GM23248 (cell line): Measurements from ENCODE around the gene KRT23. TPM values are rescaled to one million over a fixed set of nuclear protein-coding genes. Genes with fewer than 3 reads are reported as not detected.

Experiments
- DNase-seq: peaks from one replicate; pipeline ENCODE4 v3.0.0-alpha.2; 2015
- H2AFZ ChIP-seq: fragments of 200-600 bp; sonication (generic); 2 replicates; pipeline ENCODE4 v1.6.1; 2016; ENCODE audit warnings: antibody characterized with exemption
- H3F3A ChIP-seq: fragments of 200-600 bp; sonication (generic); 2 replicates; pipeline ENCODE4 v1.6.1; 2016; ENCODE audit warnings: mild to moderate bottlenecking, antibody characterized with exemption, mixed run types; ENCODE audit not compliant: insufficient read depth
- H3K27ac ChIP-seq: fragments of 200-600 bp; sonication (generic); 2 replicates; pipeline ENCODE4 v1.5.1; 2016; ENCODE audit warnings: mild to moderate bottlenecking
- H3K27me3 ChIP-seq: fragments of 200-600 bp; sonication (generic); replicated peaks from 2 replicates; pipeline ENCODE4 v1.6.1; 2016; ENCODE audit warnings: mild to moderate bottlenecking; ENCODE audit not compliant: insufficient read depth
- H3K36me3 ChIP-seq: fragments of 200-600 bp; sonication (generic); 2 replicates; pipeline ENCODE4 v1.6.1; 2016; ENCODE audit warnings: low read depth, mild to moderate bottlenecking
- H3K4me1 ChIP-seq: fragments of 200-600 bp; sonication (generic); 2 replicates; pipeline ENCODE4 v1.6.1; 2016; ENCODE audit warnings: mild to moderate bottlenecking; ENCODE audit not compliant: insufficient read depth
- H3K4me2 ChIP-seq: fragments of 200-600 bp; sonication (generic); one replicate; pipeline ENCODE4 v1.6.1; 2016; ENCODE audit warnings: mild to moderate bottlenecking; ENCODE audit not compliant: unreplicated experiment
- H3K4me3 ChIP-seq: fragments of 200-600 bp; sonication (generic); 2 replicates; pipeline ENCODE4 v1.5.1; 2016; ENCODE audit warnings: mild to moderate bottlenecking
- H3K79me2 ChIP-seq: fragments of 200-600 bp; sonication (generic); 2 replicates; pipeline ENCODE4 v1.6.1; 2016; ENCODE audit warnings: mild to moderate bottlenecking; ENCODE audit not compliant: insufficient read depth
- H3K9ac ChIP-seq: fragments of 200-600 bp; sonication (generic); 2 replicates; pipeline ENCODE4 v1.6.1; 2016; ENCODE audit warnings: mild to moderate bottlenecking
- H3K9me2 ChIP-seq: fragments of 200-600 bp; sonication (generic); 2 replicates; pipeline ENCODE4 v1.6.1; 2016; ENCODE audit warnings: mixed run types, mild to moderate bottlenecking, moderate library complexity; ENCODE audit not compliant: insufficient read depth
- H3K9me3 ChIP-seq: fragments of 200-600 bp; sonication (generic); one replicate; pipeline ENCODE4 v1.6.1; 2017; ENCODE audit warnings: low read depth
- H4K20me1 ChIP-seq: fragments of 200-600 bp; sonication (generic); 2 replicates; pipeline ENCODE4 v1.6.0; 2016; ENCODE audit not compliant: insufficient read depth
- EZH2 ChIP-seq: fragments of 200-600 bp; sonication (generic); IDR thresholded peaks from 2 replicates; pipeline ENCODE4 v1.6.1; 2018; ENCODE audit warnings: antibody characterized with exemption, mild to moderate bottlenecking; ENCODE audit not compliant: insufficient read depth, poor library complexity, severe bottlenecking
- EZH2phosphoT487 ChIP-seq: fragments of 200-600 bp; sonication (generic); IDR thresholded peaks from 2 replicates; pipeline ENCODE4 v1.6.1; 2018; ENCODE audit warnings: antibody characterized with exemption, moderate library complexity, mild to moderate bottlenecking, low read depth; ENCODE audit not compliant: insufficient read depth
- WGBS, 2 experiments: methylation state at CpG; one replicate each; pipeline ENCODE4 v1.1.6; 2015 to 2017; ENCODE audit warnings: low lambda C conversion rate in 2 of 2, low coverage in 1 of 2; ENCODE audit errors: missing lambda C conversion rate in 2 of 2; 5-methylcytosine and 5-hydroxymethylcytosine counted together
- in situ Hi-C: fragments of 300-500 bp; cut with MboI; formaldehyde crosslinking; loops from 2 replicates; pipeline ENCODE4 v1.15.0; 2020
- polyA plus RNA-seq: library from polyadenylated mRNA; unstranded; fragments of >200 nt; fragmentation: Nextera tagmentation; extraction: Ambion mirVana; gene quantifications from 2 replicates; pipeline ENCODE4 v1.2.1, GENCODE V29; 2016
- total RNA-seq: library from RNA; depleted of rRNA; stranded (reverse); fragments of >200 nt; shearing (Covaris generic); gene quantifications from 2 replicates; pipeline ENCODE4 v1.2.3, GENCODE V29; 2014; rRNA removed

The KRT23 gene
- not detected in 2 replicates for total RNA-seq
- 0.13 TPM in 1 of 2 replicates, not detected in the other for polyA plus RNA-seq

- H2AFZ ChIP-seq = peak within 1 kb of the TSS; percentile 48
Observed at GRCh38 chr17:40937384-40937819, at the start of gene KRT23. Gene KRT23, minus strand, starts transcription at chr17:40937646. Its CDS starts 1,043 bp downstream, at chr17:40936603.

DNA sequence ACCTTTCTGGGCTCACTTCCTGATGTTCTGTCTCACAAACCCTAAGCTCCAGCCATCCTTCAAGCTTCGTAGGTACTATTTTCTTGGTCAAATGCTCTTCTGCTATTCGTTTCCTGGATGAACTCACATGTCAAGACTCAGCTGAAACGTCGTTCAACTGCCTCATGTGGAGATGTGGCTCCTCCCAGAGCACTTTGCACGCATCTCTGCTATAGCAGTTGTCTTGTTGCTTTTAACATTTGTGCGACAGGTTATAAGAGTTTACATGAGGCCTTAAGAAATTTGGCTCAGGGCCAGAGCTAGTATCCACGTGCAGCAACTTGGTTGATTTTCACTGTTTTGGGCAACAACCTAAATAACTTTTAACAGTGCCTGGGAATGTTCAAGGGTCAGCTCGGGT, 49.5 kb upstream of the KRT23 start:
- Histone ChIP-seq H3K4me3 (no peak overlapping the region), H3K4me1 (no peaks in the 10 kb centered on the region), H3F3A (no peaks in the 10 kb centered on the region), H2AFZ (no peak overlapping the region), H3K9me2 (no peaks in the 10 kb centered on the region), H3K36me3 (no peaks in the 10 kb centered on the region), H3K9me3 (no peaks in the 10 kb centered on the region), H3K4me2 (no peak overlapping the region), H3K79me2 (no peaks in the 10 kb centered on the region), H3K27me3 (no peaks in the 10 kb centered on the region), H3K9ac (no peak overlapping the region), H3K27ac (no peak overlapping the region), H4K20me1 (no peaks in the 10 kb centered on the region)
- 55 to 57% methylated on average over 8 of the region's 8 CpGs for WGBS, 2 experiments
- no peak for TF ChIP-seq EZH2
- no peak for TF ChIP-seq EZH2phosphoT487
- no peak for DNase-seq
- in situ Hi-C loops = no loop called here

More at GRCh38 chr17:40937384-40937819, at the start of gene KRT23:
- H4K20me1 ChIP-seq = no peaks in the 10 kb centered on the region
- H3K4me2 ChIP-seq = no peak within 1 kb of the TSS
- H3K4me1 ChIP-seq = 0 out of 2 replicates have a peak, but pooled peaks cover 9% of the 10 kb centered on the region
- no peaks in the 10 kb centered on the region for H3K9me2 ChIP-seq
- WGBS, 2 experiments = 83 to 84% methylated on average over 9 of the region's 9 CpGs
- H3K4me3 ChIP-seq = no peak within 1 kb of the TSS
- in situ Hi-C loops = no loop called here
- no peaks in the 10 kb centered on the region for H3K9me3 ChIP-seq
- H3K79me2 ChIP-seq = no peaks in the 10 kb centered on the region
- no peaks in the 10 kb centered on the region; the same call in 1 of the 2 replicates for H3K36me3 ChIP-seq
- no peak within 1 kb of the TSS for H3K27ac ChIP-seq
- H3K9ac ChIP-seq = no peak within 1 kb of the TSS
- peaks cover 5% of the 10 kb centered on the region; the same call in 1 of the 2 replicates for H3F3A ChIP-seq
- no peak for DNase-seq
- TF ChIP-seq EZH2phosphoT487 (no peak), EZH2 (no peak)
- H3K27me3 ChIP-seq = no peaks in the 10 kb centered on the region

DNA sequence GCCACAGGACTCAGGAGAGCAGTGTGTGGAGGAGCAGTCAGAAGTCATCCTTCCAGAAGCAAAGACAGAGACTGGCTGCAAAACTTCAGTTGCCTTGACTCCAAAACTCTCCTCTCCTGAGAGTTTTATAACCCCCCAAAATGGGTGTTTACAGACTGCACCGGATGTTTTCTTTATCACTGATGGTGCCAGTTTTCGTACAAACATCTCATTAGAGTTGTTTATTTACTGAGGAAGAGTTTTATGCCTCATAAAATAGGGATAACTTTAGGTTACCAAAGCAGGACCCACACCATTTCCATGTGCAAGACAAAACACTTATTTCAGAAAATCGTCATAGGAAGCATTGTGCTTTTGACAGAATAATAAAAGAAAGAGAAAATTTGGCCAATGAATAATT, 46.8 kb upstream of the KRT23 start, which contains the start of gene KRT40:
KRT40 (minus strand) TSS at position 101 of the 400 bp plus-strand sequence; CDS start at position 48, 53 bp downstream.
- H4K20me1 ChIP-seq = no peaks in the 10 kb centered on the region
- no peaks in the 10 kb centered on the region for H3K9me3 ChIP-seq
- H3K27ac ChIP-seq = no peak within 1 kb of the TSS
- no peak within 1 kb of the TSS for H3K4me3 ChIP-seq
- in situ Hi-C loops = no loop called here
- no peak for DNase-seq
- TF ChIP-seq EZH2phosphoT487 = no peak
- no peak for TF ChIP-seq EZH2
- no peaks in the 10 kb centered on the region for H3K36me3 ChIP-seq
- 17 to 27% methylated on average over 3 of the region's 3 CpGs for WGBS, 2 experiments
- H3K79me2 ChIP-seq = no peaks in the 10 kb centered on the region
- peak within 1 kb of the TSS; percentile 57; the same call in 1 of the 2 replicates for H2AFZ ChIP-seq
- no peaks in the 10 kb centered on the region for H3F3A ChIP-seq
- no peak within 1 kb of the TSS for H3K4me2 ChIP-seq
- no peak within 1 kb of the TSS for H3K9ac ChIP-seq
- H3K27me3 ChIP-seq = no peaks in the 10 kb centered on the region
- H3K4me1 ChIP-seq = no peaks in the 10 kb centered on the region
- no peaks in the 10 kb centered on the region for H3K9me2 ChIP-seq

GRCh38 chr17:40981115-40981514, 43.7 kb upstream of the KRT23 start:
- Histone ChIP-seq H3K27me3 (no peaks in the 10 kb centered on the region), H3K9ac (no peak overlapping the region), H3K4me1 (no peaks in the 10 kb centered on the region), H3K9me3 (no peaks in the 10 kb centered on the region), H3K36me3 (no peaks in the 10 kb centered on the region), H3K79me2 (no peaks in the 10 kb centered on the region), H2AFZ (no peak overlapping the region), H3K4me2 (no peak overlapping the region), H3K9me2 (no peaks in the 10 kb centered on the region), H3K4me3 (no peak overlapping the region), H3F3A (no peaks in the 10 kb centered on the region), H4K20me1 (no peaks in the 10 kb centered on the region), H3K27ac (no peak overlapping the region)
- in situ Hi-C loops = no loop called here
- DNase-seq = no peak
- WGBS, 2 experiments = 51 to 53% methylated on average over 5 of the region's 5 CpGs
- TF ChIP-seq EZH2 = no peak
- TF ChIP-seq EZH2phosphoT487 = no peak
